Right hindlimb (tissue), 1 donor: ENCODE results near the gene OTOG.

Source experiments
- DNase-seq: peaks from one replicate; pipeline ENCODE4 v3.0.0-alpha.2; 2018

OTOG gene, protein sequence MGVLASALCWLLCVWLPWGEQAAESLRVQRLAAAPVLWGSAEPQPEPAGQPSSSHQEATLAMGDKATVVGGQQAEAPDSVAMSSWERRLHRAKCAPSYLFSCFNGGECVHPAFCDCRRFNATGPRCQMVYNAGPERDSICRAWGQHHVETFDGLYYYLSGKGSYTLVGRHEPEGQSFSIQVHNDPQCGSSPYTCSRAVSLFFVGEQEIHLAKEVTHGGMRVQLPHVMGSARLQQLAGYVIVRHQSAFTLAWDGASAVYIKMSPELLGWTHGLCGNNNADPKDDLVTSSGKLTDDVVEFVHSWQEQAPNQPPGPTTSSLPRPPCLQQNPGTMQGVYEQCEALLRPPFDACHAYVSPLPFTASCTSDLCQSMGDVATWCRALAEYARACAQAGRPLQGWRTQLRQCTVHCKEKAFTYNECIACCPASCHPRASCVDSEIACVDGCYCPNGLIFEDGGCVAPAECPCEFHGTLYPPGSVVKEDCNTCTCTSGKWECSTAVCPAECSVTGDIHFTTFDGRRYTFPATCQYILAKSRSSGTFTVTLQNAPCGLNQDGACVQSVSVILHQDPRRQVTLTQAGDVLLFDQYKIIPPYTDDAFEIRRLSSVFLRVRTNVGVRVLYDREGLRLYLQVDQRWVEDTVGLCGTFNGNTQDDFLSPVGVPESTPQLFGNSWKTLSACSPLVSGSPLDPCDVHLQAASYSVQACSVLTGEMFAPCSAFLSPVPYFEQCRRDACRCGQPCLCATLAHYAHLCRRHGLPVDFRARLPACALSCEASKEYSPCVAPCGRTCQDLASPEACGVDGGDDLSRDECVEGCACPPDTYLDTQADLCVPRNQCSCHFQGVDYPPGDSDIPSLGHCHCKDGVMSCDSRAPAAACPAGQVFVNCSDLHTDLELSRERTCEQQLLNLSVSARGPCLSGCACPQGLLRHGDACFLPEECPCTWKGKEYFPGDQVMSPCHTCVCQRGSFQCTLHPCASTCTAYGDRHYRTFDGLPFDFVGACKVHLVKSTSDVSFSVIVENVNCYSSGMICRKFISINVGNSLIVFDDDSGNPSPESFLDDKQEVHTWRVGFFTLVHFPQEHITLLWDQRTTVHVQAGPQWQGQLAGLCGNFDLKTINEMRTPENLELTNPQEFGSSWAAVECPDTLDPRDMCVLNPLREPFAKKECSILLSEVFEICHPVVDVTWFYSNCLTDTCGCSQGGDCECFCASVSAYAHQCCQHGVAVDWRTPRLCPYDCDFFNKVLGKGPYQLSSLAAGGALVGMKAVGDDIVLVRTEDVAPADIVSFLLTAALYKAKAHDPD (N-terminal part only)

DNA sequence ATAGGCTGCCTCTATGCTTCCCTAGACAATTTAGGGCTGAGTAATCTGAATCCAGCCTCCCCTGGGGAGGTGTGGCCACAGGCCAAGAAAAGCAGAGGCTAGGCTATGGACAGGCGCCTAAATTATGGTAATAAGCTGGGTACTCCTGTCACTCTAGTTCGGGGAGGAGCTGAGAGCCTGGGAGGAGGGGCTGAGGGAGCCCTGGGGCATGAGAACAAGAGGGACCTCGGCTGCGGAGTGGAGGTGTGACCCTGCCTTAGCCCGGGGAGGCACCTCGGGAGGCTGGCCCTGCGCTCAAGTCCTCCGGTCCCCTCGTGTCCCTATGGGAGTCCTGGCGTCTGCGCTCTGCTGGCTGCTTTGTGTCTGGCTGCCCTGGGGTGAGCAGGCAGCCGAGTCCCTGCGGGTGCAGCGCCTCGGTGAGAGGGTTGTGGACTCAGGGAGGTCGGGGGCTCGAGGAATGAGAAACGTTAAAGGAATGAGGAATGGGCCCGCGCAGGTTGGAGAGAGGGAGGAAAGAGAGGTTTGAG is at the start of gene OTOG:
OTOG (plus strand) TSS at position 209 of the 527 bp plus-strand sequence; CDS start at position 323, 114 bp downstream.
- DNase-seq: no peak

DNA sequence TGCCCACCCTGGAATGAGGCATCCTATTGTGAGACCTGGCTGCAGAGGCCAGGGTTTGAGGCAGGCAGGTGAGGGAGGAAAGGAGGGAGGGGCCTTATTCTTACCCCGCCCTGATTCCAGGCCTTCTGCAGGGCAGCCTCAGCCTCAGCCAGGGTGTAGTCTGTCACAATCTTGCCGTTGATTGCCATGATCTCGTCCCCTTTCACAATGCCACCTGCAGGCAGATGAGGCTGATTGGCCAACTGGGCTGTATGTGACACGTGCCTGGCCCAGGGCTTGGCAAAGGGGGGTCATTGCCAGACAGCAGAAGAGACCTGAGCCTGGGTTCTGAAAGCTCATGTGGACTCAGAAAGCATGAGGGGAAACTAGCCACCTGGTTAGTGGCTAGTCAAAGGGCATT is 49.0 kb upstream of the OTOG start:
- DNase-seq: no peak

DNA sequence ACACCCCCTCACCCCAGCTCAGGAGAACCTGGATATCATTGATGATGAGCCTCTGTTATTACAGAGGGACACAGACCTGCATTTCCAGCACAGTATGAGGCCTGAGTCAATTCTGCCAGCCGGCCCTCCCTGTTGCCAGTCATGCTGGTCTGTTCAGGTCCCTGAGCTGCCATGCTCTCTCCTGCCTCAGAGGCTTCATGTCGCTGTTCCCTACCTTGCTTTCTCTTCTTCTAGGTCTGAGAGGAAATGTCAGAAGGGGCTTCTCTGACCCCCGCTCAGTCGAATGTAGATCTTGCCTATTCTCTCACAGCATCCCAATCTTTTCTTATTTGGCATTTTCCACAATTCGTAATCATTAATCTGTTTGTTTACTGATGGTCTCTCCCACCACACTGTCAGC is 48.6 kb upstream of the OTOG start:
- DNase-seq: no peak

DNA sequence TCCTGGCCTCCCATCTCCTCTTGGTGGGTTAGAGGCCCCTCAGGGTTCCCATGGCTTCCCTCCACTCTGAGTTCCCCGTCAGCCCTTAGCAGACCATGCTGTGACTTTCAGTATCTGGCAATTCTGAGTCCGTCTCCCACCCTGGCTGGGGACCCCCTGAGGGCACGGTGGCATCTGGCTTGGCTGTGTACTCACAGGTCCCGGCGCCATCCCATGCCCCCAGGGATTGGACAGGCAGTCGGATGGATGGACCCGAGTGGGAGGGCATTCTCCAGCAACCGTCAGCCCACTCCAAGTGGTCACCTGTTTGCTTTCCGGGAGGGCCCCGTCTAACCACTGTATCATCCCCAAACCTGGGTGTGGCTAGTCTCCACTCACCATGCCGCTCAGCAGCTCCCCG is 46.4 kb upstream of the OTOG start:
- no peak for DNase-seq

DNA sequence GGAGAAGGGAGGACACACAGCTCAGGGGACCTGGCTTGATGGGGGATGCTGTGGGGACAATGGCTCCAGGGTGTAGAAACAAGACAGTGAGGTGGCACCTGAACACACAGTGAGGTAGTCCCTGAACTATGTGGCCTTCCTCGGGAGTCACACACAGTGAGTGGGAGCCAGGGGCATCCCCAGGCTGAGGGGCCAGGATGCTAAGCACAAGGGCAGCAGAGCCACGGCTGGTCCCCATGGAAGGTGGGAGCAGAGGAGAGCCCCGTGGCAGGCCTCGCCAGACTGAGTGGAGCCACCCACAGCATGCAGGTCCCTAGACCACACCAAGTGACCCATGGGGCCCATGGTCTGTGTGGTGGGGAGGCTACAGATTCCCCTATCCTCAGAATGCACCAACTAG is 44.4 kb upstream of the OTOG start:
- no peak for DNase-seq

DNA sequence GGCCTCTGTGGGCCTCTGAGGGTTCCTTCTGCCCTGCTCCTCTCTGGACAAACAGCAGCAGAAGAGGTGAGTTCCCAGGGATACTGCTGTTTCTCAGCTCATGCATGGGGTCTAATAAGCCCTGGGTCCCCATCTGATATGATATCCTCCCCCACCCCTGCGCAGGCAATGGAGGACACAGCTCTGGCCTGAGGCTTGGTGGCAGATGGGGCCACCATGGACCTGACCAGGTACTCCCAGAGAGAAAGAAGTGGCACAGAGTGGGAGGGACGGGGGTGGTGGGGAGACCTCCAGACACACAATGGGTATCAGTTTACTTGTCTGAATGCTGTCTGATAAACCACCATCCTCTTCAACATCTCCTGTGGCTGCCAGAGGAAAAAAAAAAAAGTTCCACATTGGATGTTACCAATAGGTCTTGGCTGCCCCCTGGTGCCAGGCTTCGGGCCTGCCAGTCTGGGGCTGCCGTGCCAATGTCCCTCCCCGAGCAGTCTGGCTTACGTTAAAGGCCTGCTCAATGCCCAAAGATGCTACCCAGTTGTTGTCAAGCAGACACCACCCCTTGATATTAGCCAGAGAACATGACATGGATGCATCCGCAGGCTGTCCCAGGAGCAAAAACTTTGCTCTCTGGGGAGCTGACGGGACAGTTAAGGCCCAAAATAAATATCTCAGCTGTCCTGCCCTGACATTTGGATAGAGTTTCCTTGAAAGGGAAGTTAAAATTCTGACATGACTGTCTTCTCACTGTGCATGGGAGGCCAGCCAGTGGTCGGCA is 42.5 kb upstream of the OTOG start:
- DNase-seq: peak; percentile 79

DNA sequence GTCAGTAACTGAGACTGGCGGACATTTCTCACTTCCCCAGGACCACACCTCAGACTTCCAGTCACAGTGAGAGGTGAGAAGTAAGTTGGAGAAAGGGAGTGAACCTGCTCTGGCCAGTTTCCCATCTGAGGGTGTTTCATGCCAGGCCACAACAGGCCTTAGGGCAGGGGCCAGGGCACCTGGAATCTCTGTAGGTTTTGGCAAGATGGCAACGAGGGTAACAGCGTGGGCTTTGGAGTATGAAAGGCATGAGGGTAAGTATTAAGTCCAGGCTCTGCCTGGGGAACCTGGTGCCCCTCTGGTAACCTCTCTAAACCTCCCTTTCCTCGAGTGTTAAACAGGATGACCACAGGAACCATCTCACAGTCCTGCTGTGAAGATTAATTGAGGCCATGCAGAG is 41.9 kb upstream of the OTOG start:
- DNase-seq: no peak

DNA sequence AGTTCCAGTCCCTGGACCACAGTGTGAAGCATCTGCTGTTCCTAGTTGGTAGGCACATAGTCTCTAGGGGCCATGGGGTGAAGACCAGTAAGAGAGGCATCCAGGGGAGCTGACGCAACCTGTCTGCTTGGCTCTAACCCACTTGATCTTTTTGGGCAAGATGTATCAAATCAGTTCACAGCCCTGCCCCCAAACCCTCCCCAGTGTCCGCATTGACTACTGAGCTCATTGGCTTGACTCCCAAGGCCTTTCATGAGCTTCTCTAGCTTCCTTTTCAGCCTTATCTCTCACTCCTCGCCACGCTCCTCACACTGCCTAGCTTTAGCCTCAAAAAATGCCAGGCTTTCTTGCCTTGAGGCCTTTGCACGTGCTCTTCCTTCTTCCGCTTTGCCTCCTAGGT is 40.7 kb upstream of the OTOG start:
- no peak for DNase-seq

DNA sequence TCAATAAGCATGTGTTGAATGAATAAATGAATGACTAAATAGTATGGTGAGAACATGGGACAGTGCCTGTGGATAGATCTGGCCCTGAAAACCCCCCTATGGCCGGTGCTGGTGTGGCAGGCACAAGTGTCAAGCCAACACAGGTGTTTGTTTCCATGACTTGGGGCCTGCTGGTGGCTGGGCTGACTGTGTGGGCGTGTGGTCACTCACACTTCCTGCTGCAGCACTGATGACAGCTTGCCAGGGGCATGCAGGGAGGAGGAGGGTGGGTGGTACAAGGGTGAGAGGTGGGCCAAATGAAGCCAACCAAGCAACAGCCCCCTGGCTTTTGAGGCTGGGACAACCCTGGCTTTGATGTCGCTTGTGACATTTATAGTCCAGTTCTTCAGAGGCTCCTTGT is 40.1 kb upstream of the OTOG start:
- DNase-seq: no peak

DNA sequence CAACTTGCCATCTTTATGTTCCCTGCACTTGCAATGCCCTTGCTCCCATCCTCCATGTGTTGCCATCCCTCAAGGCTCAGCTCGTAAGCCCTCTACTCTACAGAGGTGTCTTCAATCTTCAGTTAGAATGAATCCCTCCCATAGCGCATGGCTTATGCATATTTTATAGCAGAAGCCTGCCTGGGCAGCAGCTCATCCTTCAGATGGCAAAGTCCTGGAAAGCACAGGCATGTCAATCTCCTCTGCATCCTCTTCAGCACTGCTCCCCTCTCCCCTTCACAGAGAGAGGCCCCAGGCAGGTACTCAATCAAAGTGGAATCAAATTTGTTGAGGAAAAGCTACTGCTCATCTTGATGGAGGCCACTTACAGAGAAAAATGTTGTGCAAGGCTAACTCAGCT is 39.3 kb upstream of the OTOG start:
- DNase-seq: no peak

DNA sequence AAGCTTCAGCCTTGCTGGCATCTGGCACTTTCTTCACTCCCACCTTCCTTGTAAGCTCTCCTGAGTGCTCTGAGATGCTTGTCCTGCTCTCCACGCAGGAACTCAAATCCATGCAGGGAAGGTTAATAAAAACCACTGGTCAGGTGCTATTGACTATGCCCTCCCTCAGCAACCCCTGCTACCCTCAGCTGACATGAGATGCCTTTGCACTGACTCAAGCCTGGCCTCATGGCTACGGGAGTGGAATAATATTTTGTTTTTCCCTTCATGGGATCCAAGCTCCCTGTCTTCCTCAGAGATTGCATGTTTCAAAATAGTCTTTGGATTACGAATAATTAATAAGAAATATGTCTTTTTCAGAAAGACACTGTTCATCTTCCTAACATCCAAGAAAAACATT is 38.8 kb upstream of the OTOG start:
- DNase-seq: no peak

DNA sequence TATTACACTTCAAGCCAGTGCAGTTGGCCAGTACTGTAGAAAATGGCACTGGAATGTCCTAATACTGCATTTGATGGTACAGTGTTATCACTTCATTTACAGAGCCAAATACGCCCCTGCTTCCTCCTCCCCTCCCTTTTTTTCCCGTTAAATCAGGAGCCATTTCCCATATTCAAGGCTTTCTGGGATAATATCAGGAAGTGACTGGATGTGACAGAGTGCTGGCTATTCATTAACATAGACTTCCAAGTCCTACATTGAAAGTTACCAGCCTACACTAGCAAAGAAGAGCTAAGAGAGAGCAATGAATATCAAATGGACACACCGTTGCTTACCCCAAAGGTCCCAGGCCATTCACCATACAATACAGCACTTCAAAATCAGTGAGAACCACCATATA is 38.3 kb upstream of the OTOG start:
- no peak for DNase-seq

DNA sequence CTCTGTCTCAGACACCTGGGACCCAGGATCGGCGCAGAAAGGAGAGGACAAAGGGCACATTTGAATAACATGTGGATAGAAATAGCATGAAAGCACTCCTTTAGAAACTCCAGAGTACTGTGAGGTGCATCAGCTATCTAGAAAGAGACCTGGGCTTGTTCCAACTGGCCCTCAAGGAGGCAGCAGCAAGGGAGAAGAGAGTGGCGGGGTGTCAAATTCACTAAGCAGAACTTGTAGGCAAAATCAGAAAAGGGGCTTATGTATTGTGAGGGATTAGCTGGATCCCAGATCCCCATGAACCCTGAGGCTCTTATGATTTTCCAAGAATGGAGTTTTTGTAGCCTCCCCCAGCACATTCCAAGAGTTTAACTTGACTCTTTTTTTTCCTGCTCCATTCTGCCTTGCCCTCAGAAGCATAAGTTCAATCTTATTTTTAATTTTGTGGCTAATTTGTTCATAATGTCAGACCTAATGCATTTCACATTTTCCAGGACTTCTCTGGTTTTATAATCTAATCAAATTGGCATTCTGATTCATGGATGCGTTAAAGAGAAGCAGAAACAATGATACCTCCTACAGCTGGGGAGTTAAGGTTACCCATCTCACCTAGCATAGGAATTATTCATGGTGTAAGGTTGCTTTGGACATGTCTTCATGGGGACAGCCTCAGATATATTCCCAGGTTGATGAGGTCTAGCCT is 36.4 kb upstream of the OTOG start:
- DNase-seq: no peak

DNA sequence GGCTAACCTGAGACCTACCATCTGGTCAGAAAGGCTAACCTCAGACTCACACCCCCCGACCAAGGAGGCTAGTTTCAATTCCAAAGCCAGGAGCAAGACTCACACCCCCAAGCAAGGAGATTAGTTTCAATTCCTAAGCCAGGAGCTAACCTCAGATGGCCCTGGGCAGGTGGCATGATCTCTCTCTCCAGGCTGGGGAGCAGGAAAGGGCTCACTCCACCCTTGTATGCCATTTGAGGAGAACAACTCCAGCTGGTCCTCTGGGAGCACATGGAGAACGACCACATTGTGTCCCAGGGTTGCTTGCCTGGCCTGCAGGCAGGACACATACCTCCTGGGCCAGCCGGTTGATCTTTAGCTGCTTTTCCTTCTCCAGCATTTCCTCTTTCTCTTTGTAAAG is 35.5 kb upstream of the OTOG start:
- DNase-seq: no peak

DNA sequence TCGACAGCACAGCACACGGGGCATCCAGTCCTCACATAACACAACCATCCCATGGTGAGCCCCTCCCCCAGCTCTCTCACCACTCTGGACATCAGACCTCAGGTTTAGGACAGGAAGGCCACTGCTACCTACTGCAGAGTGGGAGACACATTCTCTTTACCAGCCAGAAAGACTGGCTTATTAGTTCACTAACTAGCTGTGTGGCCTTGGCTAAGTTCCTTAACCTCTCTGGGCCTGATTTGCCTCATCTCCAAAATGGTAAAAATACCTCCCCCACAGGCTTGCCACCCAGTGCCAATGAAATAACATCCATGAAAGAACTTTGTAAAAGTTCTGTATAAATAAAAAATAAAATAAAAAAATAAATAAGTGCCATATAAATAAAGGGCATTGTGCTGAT is 35.0 kb upstream of the OTOG start:
- no peak for DNase-seq

DNA sequence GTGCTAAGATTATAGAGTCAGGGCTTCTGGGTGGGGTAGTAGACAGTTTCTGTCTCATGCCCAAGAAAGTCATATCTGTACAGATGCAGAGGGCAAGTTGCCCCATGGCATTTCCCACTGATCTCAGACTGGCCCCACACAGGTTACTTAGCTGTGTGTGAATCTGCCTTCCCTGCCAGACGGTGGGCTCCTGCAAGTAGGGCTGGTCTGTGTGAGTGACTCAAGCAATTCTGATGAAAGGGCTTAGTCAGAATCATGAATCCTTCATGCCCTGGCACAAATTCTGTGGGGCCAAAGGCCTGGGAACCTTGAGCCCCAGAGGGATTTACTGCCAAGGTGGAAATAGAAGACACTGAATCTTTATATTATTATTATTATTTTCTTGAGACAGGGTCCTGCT is 33.2 kb upstream of the OTOG start:
- DNase-seq: no peak

DNA sequence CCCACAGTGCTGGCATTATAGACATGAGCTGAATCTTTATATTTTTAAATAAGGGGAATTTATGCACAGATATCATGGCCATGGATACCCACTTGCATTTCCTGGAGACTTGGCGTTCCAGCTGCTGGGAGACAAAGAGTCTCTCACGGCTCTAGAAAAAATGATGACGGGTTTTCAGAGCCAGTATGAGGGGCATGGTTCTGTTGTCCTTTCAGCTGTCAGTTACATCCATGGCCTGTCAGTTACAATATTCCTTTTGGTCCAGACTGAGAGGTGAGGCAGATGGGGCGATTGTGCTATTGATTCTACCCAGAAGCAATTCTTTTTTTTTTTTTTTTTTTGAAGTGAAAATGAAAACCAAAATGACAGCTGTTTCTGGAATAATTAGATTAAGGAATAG is 32.6 kb upstream of the OTOG start:
- no peak for DNase-seq

DNA sequence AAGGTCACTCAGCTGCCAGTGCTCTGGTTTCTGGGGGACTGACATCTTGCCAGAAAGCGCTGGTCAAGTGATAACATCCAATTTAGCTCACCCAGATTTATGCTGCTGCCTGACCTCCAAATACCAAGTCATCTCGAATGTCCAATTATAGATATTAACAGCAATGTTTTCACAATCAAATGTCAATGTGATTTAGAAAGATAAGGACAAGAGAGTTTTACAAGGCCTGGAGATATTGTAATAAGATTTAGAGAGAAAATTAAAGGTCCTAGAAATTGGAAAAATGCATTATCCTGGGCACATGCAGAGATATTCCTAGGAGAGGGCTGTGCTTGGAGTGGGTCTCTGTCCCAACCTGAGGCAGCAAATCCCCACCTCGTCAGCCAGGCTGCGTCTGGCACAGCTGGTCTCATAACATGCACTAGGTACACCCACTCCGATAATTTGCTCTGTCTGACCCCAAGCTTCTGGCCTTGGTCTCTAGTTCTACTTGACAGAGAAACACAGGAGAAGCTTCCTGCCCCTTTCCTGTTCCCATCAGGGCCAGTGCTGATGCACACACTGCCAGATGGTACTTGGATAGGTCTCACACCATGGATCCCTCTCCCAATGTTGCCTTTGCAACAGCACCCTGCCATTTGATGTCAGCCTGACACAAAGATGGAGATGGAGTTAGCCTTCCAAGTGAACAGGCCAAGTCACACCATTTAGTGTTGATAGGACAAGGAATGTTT is 31.4 kb upstream of the OTOG start:
- DNase-seq: no peak

DNA sequence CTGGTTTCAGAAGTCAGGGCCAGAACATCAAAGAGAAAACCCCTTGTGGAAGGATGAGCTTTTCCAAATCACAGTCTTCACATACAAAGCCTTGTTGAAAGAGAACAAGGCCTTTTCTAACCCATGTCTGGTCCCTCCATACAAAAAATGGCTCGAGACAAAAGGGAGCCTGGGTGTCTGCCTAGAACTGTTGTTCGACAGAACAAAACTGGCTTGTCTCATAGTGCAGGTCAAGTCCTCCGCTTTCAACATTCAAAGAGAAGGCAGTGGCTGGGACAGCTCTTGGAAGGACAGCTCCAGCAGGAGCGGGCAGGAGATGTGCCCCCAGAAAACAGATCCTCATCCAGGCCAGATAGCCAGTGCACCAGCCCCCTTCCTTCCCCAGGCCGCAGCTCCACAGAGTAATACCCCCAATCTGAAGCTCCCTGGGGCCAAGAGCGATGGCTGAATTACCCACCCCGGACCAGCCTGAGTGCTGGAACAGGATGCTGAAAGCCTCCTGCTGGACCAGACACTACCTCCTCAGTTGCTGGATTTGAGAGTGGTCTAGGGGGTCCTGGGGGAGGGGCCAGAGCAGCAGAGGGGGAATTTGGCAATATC is 30.4 kb upstream of the OTOG start:
- DNase-seq: no peak

DNA sequence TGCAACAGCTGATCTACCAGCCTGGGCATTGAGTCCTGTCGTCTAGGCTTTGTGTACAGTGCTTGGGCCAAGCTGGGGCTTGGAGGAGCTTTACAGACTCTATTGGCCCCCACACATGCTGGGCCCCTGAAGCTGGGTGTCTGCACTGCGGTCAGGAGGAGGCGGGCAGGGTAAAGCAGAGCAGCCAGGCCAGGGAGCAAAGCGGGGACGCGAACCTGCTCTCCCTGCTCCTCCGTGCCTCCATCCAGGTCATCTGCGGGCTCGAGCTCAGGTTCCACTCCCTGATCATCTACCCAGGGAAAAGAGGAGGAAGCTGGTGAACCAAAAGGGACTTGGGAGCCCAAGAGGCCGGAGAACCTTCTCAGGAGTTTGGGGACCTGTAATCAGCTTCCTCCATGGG is 29.9 kb upstream of the OTOG start:
- no peak for DNase-seq
